ENCODE data around the gene FIBCD1.

The FIBCD1 gene

DNA sequence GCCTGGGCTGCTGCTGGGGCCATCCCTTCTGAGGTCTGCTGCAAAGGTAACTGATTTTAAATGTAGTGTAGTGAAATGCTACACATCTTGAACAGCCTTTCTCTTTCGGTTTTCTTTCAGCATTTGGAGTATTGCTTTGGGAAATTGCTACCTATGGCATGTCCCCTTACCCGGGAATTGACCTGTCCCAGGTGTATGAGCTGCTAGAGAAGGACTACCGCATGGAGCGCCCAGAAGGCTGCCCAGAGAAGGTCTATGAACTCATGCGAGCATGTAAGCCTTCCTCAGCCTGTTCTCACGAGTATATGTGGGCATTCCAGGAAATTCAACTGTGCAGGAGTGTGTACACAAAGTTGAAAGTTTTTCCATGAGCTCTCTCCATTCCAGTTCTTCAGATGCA lies 60.8 kb downstream of the FIBCD1 start:
- no peak for DNase-seq (ENCODE audit: low spot score)

DNA sequence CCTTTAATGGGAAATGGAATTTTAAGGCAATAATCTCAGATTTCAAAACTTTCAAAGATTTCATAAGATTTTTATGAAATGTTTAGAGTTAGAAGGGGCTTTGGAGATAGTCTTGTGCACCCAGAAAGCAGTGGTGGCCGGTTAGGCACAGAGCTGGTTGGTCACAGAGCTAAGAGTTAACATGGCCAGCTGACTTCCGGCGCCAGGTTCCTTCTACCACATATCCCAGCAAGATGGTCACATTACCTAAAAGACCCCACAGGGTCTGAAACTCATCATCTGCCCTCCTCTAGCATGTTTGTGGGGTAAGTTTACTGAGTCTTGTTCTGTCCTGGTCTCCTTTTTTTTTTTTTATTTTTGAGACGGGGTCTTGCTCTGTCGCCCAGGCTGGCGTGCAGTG lies 61.7 kb downstream of the FIBCD1 start:
- no peak for DNase-seq (ENCODE audit: low spot score)

DNA sequence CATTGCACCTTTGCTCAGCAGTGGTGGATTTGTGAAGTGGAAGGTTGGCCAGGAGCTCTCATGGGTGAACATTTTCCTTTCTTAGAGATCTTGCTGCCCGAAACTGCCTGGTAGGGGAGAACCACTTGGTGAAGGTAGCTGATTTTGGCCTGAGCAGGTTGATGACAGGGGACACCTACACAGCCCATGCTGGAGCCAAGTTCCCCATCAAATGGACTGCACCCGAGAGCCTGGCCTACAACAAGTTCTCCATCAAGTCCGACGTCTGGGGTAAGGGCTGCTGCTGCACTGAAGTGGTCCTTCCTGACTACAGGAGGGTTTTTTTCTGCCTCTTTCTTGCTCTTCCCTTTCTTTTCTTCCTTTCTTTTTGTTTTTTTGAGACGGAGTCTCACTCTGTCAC lies 64.3 kb downstream of the FIBCD1 start:
- DNase-seq (ENCODE audit: low spot score): no peak

DNA sequence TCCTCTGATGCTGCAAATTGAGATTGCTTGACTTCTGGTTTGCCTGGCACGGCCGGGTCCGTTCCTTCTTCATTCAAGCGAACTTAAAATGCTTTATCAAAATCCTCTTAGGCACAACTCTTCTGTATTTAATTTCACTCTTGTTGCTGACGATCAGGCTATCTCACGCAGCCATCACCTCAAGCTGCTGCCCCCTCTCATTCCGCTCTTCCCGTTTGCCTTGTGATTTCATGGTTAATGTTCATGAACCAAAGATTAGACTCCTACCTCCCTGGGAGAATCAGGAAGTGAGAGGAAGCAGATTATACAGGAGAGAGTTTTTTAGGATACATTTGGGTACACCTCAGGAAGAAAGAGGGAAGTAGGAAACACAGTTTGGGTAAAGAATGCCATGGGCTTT lies 65.1 kb downstream of the FIBCD1 start:
- no peak for DNase-seq (ENCODE audit: low spot score)

DNA sequence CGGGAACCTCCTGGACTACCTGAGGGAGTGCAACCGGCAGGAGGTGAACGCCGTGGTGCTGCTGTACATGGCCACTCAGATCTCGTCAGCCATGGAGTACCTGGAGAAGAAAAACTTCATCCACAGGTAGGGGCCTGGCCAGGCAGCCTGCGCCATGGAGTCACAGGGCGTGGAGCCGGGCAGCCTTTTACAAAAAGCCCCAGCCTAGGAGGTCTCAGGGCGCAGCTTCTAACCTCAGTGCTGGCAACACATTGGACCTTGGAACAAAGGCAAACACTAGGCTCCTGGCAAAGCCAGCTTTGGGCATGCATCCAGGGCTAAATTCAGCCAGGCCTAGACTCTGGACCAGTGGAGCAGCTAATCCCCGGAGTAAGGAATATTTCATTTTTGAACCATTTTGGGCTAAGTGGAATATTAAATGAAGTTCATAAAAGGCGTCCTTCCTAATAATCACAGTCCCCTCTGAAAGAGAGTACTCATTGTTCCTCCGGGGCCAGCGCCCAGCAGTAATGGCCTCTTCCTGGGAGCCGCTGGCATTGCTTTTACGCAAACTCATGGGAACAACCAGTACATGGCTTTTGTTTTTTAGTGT lies 66.0 kb downstream of the FIBCD1 start:
- no peak for DNase-seq (ENCODE audit: low spot score)

DNA sequence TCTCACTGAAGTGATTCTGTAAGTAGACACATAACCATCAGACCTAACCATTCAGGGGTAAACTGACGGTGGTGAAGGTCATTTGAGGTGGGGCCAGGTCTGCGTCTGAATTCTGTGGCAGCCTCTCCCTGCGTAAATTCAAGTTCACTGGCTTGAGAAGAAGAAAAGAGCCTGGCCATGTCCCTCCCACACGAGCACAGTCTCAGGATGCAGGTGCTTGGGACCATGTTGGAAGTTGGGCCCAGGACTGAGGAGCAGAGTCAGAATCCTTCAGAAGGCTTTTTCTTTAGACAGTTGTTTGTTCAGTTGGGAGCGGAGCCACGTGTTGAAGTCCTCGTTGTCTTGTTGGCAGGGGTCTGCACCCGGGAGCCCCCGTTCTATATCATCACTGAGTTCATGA lies 66.5 kb downstream of the FIBCD1 start:
- no peak for DNase-seq (ENCODE audit: low spot score)

DNA sequence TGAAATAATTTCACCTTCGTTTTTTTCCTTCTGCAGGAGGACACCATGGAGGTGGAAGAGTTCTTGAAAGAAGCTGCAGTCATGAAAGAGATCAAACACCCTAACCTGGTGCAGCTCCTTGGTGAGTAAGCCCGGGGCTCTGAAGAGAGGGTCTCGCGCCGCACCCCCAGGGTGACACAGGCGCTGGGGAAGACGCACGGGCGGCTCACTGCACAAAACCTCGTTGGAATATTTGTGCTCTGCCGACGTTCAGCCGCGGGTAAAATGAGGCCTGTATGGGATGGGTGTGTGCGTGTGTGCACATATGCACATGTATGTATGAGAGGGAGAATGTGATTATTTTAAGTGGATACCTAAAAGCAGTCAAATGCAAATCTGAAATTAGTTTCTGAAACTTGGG lies 67.0 kb downstream of the FIBCD1 start:
- no peak for DNase-seq (ENCODE audit: low spot score)

DNA sequence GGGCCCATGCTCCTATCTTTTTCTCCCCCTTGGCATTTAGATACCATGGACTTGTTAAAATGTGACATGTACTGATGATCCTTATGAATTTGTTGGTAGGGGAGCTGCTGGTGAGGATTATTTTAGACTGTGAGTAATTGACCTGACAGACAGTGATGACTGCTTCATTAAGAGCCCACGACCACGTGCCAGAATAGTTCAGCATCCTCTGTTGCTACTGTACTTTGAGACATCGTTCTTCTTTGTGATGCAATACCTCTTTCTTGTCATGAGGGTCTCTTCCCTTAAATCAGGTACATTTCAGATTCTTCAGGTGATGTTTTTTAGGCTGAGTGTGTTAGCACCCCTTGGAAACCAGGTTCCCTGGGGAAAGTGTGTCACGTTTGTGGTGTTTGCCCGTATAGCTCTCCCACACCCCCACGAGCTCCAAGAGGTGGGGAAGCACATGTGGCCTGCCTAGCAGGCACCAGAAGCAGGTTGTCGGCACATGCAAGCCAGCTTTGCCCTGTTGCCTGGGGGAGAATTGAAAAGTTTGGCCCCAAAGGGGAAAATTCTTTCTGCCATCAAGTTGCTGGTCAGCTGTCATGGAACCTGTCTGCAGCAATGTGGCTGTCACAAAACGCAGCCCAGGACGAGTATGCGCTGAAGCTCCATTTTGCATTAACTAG lies 67.5 kb downstream of the FIBCD1 start:
- no peak for DNase-seq (ENCODE audit: low spot score)

DNA sequence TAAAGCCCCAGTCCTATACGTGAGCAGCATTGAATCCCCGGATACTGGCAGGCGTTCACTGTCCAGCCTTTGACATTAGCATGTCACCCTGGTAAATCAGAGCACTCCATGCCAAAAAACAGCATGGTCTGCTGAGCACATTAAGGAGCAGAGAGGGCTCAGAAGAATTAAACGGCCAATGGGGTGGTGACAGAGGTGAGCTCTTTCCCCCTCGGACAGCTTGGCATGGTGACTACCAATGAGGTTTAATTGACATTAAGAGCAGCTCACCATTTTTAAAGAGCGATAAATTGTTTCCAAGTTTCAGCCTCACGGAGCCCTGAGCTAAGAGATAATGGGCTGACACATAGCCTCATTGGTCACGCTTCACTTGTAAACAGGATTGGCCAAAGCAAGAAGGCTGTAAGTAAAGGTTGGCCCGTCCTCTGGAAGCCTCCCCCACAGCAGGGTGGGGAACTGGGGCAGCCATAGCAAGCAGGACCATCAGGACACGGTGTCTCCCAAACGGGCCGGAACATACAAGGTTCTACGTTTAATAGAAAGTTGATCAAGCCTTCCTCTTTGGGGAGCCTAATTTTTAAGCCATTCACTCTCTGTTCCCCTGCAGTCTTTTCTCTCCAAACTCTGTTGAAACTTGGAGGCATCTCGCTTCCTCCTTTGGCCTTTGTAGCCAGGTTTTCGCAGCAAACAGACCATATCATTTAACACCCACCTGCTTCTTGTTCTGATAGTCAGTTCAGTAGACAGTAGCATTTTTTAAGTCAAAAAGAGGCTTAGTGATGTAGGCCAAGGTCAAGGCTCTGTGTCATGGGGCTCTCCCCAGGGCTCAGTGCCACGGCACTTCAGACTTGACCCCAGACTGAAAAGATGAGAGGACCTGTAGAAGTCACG lies 68.3 kb downstream of the FIBCD1 start:
- DNase-seq (ENCODE audit: low spot score): no peak

DNA sequence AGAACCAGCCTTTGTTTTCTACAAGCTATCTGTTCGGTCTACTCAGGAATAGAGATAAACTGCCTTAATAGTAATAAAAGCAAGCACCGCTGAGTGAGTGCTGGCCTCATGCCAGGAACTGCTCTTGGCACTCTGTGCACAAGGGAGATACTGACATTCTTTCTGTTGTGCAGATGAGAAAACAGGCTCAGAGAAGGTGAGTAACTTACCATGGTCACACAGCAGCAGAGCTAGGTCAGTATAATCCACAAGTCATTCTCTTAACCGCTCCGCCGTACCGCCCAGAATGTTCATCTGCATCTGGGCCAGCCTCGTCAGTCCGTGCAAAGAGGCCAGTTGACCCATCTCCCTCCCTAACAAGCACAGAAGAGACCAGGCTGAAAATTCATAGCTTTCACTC lies 69.8 kb downstream of the FIBCD1 start:
- DNase-seq (ENCODE audit: low spot score): no peak

DNA sequence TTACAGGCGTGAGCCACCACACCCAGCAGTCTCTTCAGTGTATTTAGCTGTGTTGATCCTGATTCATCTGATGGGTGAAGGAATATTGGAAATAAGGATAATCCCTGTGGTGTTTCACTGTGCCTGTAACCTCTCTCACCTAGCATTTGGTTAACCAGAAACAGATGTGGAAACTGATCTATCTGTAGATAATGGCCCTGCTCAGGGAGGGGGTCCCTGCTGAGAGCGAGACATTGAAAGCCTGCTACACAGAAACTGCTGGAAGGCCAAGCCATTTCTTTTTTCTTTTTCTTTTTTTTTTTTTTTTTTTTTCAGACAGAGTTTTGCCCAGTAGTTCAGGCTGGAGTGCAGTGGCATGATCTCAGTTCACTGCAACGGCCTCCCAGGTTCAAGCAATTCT lies 70.8 kb downstream of the FIBCD1 start:
- no peak for DNase-seq (ENCODE audit: low spot score)

DNA sequence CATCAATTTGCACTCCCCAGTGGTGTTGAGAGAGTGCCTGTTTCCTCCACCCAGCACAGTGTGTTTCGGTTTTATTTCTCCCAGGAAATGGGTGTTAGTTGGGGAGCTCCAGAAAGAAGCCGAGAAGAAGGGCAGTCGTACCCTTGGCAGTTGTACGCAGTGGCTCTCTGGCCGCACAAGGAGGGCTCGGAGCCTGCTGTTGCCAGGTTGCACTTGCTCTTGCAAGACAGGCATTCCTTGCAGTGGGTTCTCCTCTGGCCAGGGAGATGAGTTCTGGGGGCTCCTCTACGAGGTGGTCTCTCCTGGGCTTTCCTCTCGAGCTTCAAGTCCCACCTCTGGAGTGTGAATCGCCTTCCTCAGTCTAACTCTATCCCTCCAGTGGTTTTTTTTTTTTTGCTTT lies 71.5 kb downstream of the FIBCD1 start:
- DNase-seq (ENCODE audit: low spot score): no peak

DNA sequence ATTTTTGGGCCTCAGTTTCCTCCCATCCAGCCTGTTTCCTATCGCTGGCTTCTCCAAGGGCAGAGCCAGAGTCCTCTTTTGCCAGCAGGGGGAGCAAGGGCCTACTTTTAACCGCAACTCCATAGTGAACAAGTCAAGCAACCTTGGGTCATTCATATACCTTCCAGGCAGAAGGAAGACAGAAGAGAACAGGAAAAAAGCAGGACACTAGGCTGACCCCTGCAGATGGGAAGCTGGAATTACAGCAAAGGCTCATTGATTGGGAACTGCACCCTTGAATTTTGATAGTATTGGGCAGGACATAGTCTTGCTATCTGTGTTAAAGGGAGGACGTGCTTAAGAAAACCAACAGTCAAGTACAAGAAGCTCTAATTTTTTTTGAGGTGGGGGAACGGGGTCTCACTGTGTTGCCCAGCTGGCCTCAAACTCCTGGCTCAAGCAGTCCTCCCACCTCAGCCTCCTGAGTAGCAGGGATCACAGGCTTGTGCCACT lies 72.5 kb downstream of the FIBCD1 start:
- DNase-seq (ENCODE audit: low spot score): peak; percentile 83

DNA sequence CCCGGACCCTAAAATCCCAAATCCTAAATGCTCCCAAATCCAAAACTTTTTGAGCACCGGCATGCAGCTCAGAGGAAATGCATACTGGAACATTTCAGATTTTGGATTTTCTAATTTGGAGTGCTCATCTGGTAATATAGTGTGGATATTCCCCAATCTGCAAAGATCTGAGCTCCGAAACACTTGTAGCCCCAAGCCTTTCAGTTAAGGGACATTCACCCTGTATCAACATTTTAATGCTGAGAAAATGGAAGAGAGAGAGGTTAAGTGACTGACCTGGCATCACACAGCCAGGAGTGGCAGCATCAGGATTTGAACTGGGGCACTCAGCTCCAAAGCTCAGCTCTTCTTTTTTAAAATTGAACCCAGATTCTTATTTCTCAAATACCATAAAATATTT lies 73.1 kb downstream of the FIBCD1 start:
- DNase-seq (ENCODE audit: low spot score): no peak

DNA sequence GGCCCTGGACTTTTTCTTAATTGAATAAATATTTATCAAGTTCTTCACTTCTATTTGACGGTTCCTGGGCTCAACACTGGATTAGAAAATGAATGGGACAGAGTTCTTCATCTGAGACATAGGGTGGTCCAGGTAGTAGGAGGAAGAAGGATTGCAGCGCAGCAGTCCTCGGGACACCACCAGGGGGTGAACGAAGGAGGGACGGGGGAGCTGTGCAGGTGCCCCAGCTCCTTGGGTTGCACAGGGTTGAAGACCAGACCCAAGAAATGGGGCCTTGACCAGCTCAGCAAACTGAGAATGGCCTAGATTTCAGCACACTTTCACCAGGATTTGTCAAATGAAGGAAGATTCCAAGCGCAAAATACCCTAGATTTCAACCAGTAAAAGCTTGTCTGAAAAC lies 74.5 kb downstream of the FIBCD1 start:
- DNase-seq (ENCODE audit: low spot score): no peak

DNA sequence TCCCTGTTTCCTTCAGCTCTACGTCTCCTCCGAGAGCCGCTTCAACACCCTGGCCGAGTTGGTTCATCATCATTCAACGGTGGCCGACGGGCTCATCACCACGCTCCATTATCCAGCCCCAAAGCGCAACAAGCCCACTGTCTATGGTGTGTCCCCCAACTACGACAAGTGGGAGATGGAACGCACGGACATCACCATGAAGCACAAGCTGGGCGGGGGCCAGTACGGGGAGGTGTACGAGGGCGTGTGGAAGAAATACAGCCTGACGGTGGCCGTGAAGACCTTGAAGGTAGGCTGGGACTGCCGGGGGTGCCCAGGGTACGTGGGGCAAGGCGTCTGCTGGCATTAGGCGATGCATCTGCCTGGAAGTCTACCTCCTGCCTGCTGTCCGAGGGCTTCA lies 76.3 kb downstream of the FIBCD1 start:
- DNase-seq (ENCODE audit: low spot score): no peak

DNA sequence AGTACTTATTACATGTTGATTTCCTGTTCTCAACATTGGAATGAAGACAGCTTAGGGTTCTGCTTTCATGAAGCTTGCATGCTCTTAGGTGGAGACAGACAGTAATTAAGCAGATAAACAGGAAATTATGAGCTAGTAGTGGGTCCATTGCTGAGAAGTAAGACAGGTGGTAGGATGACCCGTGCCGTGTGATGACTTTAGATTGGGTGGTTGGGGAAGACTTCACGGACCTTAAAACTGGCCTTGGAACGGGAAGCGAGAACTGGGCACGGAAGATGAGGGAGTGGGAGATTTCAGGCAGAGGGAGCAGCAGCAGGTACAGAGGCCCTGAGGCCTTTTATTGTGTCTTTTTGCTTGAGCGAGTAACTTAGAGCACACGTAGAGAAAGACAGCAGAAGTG lies 76.8 kb downstream of the FIBCD1 start:
- no peak for DNase-seq (ENCODE audit: low spot score)

DNA sequence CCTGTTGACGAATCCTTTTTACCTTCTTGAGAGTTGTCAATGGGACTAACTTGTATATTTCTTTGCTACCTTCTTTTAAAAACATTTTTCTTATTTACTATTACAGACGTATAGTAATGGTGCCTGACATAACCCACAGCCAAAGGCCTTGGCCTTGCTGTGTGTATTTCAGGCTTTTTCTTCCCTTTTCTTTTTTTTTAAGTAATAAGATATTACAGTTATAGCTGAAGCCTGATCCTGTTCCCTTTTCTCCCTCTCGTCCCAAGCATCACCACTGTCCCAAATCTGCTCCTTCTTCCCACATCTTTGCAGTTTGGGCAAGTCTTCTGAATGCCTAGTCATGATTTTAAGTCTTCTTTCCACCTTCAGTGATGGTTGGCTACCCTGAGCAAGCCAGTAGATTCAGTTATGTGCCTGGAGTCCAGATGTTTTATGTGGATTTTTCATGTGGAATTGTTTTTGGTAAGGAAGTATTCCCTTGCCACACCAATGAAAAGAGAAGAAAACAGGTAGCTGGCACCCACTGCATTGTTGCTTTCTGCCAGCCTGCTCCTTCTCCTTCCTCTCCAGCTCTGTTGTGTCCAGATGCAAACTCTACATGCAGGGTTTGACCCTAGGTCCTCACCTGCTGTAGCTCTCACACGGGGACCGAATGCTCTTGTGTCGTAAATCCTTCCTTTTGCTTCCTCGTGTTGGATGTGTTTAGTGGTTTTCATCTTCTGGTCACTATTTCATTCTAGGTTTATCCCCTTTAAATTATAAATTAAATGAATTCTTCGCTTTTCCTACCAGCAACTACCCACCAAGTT lies 77.5 kb downstream of the FIBCD1 start:
- DNase-seq (ENCODE audit: low spot score): no peak

DNA sequence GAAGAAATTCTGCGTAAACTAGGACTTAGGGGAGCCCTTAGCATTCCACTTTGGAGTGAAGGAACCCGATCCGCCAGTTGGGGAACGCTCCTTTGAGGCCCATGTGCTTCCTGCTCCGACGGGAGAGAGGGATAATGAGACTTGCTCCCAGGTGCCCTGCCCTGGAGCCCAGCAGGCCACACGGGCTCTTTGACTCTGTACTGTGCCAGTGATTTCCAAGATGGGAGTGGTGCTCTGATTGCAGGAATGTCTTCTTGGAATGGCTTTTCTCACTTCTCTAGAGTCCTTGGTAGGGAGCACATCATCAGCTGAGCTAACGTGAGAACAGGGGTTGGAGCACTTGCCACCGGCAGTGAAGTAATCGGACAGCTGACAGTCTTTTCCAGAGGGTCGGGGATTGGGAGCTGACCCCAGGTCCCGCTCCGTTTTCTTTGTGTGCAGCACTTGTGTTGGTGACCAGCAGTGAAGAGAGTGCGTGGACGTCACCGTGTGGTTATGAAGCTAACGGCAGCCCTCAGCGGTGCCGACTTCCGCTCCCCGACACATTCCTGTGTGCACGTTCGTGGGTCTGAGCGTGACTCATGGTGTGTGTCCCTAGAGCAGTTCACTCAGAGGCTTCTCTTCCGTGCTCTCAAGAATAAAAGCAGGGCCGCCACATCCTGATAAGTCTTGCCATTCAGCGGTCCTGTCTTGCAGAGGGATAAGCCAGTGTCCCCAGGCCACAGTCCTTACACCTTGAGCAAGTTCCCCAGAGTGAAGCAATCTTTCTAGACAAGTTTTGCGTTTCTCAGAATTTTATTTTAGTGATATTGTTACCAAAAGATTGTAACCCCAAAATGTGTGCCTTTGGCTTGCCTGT lies 78.4 kb downstream of the FIBCD1 start:
- DNase-seq (ENCODE audit: low spot score): no peak

DNA sequence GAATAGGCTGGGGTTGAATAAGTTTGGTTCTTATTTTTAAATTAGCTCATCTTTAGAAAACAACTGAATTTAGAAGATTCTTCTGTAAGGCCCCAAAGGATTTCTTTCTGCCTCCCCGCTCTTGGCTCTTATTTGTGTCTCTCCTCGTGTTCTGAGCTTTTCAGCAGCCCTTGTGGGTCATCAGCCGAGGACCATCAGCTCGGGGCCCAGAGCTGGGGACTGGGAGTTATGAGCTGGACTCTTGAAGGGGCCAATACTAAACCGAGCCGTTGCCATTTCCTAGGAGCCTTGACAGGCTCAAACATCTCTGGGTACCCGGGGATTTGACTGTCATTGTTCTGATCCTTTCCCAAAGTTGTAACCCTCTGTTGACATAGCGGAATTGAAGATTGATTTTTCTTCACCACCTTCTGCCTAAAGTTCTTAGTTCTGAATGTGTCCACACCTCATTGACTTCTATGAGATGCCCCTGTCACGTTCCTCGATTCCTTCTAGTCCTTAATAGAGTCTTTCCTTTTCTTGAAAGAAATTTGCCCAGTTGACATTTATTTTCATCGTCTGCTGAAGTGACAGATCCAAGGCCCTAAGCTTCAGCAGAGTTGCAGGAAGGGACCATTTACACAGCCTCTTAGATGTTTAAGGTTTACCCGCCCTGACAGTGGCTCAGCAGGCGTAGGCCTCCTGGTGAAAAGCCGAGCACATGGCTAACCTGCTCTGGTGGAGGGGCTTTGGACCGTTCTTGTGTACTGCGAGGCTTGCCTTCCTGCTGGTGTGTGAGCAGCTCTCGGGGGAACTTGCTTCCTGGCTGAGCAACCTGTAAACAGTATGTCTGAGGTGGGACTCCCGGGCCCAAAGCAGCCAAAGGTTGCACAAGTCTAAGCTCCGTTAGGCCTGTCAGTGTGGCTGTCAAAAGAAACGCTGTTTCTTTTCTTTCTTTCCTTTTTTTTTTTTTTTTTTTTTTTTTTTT lies 80.0 kb downstream of the FIBCD1 start:
- no peak for DNase-seq (ENCODE audit: low spot score)
